GM21515 (cell line): ENCODE measurements around the gene HOXB3.
A peak's percentile ranks its signal among the peaks of the same experiment; 100 is the strongest.
"Not testable (repeated sequence)": the region's sequence is repeated elsewhere in the genome, so short reads cannot be mapped to it uniquely, and the experiment has no call there.

Experiments used
- ATAC-seq: cut with Tn5 transposase; IDR thresholded peaks from one replicate; pipeline ENCODE4 v1.9.1; 2021; ENCODE audit not compliant: unreplicated experiment

Gene HOXB3

DNA sequence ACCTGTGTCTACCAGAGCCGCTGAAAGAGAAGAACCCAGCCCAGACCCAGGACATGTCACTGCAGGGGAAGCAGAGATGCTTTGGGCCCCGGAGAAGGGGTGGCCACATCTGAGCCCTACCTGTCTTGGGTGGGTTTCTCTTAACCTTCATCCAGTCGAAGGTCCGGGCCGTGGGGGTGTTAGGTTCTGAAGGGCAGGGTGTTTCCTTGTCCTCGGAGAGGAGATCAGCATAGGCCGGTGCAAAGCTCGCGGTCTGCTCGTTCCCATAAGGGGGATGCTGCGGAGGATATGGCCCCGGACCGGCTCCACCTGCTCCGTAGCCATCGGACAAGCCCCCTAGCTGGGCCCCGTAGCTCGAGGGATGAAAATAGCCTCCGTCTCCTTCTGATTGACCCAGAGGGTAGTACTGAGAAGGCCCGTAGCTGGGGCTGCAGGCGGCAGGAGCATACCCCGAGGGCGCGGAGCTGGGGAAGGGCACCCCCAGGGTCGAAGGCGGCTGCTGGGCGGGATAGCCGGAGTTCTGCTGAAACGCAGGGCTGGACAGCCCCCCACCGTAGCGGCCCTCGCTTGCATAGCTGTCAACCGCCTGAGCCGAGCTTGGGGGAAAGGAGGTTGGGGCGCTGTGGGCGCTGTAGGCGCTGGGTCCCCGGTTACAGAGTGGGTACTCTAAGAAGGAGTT is 59.7 kb downstream of the HOXB3 start:
- ATAC-seq = no peak

DNA sequence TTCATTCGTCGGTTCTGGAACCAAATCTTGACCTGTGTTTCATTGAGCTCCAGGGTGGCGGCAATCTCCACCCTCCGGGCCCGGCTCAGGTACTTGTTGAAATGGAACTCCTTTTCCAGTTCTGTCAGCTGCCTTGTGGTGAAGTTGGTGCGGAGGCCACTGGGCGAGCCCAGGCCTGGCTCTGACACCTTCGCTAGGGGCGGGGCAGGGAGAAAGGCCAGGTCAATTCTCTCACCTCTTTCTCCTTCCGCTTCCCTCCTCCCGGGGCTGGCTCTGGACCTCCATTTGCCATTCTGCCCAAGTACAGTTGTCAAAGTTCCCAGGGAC is 60.4 kb downstream of the HOXB3 start:
- no peak for ATAC-seq

DNA sequence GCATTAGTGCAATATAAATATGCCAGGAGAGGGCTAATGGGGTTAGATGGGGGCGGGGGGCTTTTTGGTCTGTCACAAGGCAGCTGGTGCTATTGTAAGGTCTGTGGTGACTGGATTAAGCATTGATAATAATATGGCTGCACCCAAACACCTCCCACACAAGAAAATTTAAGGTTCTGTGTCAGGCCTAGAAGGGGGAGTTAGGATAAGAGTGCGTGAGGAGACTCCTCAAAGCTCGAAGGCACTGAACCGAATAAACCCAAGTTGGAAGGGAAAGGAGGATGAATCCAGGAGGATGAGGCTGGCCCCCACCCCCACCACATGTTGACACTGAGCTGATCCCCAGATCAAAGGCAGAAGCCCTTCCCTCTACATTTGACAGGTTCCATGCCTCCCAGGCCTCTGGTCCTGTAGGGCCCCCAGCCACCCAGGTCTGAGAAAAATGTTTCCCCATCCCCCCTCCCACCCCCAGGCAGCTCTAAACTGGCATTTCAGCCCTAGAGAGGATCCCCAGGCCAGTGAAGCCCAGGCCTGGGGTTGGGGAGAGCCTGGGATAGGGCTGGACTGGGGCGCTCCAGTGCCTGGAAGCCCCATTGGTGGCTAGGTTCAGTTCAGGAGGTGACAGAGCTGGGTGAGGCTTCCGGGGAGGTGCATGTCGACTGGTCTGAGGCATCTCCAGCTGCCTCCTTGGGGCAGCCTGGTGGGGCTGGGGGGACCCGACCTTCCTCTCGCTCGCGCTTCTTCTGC is 60.9 kb downstream of the HOXB3 start:
- no peak for ATAC-seq

DNA sequence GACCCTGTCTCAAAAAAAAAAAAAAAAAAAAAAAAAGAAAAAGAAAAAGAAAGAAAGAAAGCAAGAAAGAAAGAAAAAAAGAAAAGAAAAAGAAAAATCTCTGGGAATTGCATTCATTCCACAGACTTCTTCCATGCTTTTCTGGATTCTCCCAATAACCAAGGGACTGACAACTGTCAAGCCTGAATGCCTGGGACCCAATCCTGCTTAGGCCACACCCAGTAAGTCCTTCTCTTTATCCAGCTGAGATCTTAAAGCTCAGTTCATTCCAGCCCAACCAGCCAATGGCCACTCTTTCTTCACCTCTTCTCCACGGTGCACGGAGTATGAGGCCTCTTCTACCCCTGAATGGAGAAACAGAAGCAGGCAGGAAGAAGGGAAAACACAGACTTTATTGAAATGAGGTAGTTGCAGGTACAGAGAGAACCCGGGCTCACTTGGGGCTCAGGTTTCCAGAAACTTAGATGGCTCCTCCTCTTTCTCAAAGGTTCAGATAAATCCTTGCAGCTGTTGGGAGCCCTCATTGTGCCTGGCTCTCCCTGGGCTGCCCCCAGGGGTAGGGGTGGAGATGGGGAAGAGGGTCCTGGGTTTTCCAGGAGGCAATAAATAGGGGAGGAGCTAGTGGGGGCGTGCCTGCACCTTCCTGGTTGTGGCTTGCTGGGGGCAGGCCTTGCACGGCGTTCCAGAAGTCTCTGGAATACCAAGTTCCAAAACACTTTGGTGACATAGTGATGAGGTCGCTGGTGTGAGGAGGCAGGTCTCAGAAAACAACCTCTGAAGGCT is 61.7 kb downstream of the HOXB3 start:
- ATAC-seq = no peak

DNA sequence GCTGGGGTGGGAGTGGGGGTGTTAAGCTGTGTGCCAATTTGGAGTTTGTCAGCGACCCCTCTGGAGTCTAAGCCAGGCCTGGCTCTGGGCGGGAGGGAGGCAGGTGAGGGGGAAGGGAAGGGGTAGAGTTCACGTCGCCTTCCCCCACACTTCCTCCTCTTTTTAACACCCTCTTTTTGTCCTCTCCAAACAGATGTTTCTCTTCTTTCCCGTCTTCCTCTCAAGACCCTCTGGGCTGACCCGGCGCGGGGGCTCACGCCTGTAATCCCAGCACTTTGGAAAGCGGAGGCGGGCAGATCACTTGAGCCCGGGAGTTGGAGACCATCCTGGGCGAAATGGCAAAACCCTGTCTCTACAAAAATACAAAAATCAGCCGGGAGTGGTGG is 62.5 kb downstream of the HOXB3 start:
- ATAC-seq = no peak

DNA sequence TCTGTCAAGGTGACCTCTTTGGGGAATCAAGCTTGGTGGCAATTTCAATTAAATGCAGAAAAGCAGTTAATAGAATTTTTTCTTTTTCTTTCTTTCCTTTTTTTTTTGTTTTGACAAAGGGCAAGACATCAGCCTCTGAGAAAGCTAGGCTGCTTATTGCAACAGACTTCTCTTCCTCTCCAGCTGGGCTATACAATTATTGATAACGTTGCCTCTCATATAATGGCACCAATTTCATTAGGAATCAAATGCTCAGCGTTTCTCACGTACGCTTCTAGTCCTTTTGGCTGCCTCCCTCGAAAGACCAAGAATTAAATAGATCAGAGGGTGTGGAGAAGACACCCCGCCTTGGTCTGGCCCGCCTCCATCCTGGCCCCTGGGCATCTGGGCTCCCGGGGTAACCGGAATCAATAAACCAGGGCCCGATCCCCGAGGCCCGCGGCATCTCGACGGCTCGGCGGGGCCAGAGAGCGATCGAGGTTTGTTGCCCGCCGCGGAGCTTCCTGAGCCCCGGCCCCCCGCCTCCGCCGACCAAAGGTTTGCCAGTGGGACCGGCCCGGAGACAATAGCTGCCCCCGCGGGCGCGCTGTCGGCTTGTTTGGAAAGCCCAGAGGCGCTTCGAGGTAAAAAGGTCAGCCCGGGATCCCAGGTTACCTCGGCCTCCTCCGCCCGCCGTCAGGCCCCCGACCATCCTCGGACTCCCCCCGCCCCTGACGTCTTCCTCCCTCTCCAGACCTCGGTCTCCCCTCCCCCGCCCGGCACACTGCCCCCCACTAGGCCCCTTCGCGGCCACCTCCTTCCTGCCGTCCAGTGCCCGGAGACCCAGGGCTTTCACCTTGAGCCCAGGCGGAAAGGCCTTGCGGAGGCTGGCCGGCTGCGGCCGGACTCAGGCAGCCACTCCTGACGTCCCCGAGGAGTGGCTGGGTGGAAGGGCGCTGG is 63.2 kb downstream of the HOXB3 start:
- ATAC-seq = no peak

DNA sequence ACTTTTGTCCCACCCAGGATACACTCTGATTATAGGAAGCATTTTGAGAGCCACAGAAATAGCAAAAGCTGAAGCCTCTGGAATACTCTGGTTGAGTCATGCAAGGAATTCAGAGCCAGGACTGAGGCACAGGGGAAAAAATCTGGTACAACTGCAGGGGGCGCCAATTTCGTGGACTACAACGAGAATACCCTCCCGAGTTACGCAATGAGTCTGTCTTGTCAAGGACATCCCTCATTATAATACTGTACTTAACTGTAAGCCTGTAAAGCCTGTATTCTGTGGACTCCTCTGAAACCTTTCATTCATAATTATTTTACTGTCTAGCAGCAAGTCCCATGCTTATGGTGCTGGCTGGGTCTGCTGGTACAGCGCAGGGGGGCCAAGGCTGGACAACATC is 67.0 kb downstream of the HOXB3 start:
- ATAC-seq = no peak

DNA sequence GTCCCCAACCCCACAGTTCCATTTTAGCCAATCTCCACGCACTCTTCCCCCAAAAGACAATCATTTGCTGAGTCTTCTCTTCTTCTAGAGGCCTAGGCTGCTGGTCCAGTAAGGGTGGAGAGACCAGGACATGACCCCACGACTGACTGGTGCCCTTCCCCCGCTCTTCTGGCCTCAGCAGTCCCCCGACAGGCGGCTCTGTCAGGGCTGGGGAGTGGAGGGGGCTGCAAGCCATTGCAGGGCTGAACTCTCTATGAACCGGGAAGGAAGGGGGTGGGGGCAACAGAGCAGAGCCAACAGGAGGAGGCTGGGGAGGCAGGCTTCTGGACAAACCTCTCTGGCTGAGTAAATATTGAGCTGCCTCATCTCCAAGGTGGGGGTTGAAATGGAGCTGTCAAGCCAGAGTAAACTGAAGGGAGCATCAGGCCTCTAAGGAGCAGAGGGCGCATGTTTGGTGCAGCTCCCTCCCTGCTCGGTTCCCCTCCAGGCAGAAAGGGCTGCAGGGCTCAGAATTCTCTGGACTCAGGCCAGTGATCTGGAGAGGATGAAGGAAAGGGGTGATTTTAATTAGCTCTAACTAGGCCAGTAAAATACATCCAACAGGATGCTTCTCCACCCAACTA is 67.9 kb downstream of the HOXB3 start:
- no peak for ATAC-seq

DNA sequence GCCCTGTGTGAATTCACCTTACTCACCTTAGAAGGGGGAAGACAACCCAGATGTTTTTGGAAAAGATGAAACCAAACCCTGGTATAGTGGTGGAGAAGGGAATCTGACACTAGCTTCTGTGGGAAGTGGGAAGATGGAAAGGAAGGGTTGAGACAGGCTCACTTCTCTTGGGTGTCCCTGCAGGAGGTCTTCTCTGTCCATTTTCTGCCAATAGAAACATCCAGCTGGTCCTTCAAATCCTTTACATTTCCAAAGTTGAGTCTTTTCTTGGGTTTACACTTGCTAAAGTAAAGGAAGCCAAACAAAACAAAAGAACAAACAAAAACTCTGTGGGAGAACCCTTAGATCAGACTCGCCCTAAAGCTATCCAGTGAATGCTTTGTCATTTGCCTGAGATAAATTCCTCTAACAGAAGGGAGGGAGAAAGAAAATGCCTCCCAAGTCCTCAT is 69.4 kb downstream of the HOXB3 start:
- ATAC-seq = no peak

DNA sequence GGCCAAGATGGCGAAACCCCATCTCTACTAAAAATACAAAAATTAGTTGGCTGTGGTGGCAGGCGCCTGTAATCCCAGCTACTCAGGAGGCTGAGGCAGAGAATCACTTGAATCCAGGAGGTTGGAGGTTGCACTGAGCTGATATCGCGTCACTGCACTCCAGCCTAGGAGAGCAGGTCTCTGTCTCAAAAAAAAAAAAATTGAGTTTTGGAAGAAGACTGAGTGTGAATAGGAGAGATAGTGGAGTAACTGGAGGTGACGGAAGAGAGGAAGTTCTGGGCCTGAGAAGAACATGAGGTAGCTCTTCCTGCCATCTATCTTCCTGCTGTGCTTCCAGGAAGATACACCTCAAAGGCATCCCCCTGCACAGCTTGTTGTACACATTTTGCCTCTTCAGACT is 70.6 kb downstream of the HOXB3 start:
- no peak for ATAC-seq

DNA sequence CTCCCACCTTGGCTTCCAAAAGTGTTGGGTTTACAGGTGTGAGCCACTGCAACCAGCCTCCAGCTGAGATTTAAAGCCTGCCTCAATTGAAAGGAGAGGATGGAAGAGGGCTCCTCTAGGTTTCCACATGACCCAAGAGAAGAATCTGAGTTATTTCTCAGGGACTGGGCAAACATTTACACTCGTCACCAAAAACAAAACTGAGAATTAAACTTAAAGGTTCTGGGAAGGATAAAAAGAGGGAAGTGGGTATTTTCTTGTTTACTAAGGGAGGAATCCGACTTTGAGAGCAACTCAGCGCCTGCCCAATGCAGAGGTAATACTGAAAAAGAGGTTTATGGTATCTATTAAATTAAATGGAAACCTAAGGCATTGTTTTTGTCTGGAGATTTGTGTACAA is 72.6 kb downstream of the HOXB3 start:
- ATAC-seq = no peak

DNA sequence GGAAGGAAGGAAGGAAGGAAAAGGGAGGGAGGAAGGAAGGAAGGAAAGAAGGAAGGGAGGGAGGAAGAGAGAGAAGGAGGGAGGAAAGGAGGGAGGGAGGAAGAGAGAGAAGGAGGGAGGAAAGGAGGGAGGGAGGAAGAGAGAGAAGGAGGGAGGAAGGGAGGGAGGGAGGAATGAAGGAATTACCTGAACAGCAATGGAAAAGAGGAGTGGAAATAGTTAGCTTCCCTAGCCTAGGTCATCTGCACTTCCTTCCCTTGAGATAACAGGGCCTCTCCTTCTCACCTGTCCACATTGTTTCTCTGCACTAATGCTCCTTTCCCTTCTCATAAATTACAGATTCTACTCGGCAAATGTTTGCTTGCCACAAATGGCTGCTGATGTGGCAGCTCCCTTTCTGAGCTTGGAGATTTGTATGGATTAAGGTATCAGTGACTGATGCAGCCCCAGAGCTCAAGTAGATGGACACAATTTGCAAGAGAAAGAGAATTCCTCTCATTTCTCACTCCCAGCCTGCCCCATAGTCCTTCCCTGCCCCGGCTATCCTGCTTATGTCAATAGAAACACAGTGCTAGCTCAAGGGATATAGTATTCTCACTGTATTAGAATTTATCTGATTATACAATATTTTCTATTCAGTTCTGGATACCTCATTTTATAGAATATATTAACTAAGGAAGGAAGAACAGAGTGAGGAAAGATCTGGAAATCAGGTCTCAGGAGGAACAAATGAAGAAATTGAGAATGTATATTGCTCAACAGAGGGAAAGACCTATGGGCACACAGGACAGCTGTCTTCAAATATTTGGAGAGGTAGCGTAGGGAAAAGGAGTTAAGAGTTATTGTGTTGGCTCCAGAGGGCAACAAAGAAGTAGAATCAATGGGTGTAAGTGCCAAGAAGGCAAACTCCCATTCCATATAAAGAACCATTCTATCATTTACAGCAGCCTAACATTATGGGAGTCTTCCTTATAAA is 73.8 kb downstream of the HOXB3 start:
- ATAC-seq = no peak

DNA sequence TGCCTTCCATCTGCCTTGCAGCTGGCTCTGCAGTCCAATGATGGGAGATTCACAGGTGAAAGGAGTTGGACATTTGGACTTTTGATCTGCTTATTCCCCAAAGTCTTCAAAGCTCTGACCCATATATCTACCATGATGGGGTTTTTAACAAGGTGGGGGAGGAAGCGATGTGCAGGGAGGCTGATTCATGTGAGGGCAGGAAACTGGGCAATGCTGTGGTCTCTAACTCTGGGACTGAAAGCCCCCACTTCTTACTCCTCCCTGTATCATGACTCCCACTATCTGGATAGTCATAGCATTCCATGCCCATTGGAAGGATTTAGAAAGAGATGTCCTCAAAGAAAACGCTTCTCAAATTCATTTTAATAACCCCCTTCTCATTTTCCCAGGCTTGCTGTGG is 75.6 kb downstream of the HOXB3 start:
- ATAC-seq = no peak

DNA sequence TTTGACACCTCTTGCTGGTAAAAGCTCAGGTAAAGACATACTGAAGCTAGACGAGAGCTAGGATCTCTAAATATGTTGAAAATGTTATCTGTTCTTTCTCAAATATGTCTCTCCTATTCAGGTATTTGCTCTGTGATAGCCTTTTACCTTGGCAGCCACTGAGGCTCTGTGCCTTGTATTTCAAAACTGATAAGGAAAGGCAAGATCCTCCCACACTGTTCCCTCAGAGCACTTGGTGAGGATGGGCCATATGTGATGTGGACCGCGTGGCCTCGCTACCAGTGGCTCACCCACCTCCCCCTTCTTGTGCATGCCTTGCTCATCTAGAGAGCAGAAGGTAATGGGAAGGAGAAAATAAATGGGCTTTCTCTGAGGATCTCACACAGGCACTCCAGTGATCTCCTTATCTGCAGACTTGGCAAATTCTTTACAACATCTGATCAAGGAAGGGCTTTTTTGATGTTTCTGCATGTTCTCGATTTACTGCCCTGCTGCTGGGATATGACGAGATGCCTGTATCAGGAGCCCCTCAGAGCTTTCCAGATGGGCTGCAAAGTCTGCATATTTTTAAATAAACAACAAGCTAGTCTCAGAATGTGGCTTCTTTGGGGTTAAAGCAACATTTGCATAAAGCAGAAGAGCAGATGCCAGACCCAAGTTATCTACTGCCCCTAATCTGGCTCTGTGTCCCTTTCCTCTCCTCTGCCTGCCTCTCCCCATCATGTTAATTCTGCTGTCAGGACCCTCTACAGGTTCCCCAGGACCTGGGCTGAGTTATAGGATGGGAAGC is 76.2 kb downstream of the HOXB3 start:
- ATAC-seq = no peak

DNA sequence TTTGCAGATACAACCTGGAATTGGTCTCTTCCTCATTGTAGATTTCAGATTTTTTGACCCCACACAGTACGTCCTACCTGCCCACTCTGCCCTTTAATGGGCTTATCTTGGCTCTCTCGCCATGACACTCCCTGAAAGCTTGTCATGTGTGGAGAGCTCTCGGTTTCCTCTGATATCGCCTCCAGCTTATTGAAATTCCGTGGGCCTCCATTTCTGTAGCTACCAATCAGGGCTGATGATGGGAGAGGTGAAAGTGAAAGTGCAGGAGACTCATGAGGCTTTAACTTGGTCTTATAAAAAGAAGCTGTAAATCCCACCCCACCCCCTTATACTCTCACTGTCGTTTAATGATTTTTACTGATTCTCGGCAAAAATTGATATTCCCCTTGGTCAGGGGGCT is 76.9 kb downstream of the HOXB3 start:
- ATAC-seq = no peak

DNA sequence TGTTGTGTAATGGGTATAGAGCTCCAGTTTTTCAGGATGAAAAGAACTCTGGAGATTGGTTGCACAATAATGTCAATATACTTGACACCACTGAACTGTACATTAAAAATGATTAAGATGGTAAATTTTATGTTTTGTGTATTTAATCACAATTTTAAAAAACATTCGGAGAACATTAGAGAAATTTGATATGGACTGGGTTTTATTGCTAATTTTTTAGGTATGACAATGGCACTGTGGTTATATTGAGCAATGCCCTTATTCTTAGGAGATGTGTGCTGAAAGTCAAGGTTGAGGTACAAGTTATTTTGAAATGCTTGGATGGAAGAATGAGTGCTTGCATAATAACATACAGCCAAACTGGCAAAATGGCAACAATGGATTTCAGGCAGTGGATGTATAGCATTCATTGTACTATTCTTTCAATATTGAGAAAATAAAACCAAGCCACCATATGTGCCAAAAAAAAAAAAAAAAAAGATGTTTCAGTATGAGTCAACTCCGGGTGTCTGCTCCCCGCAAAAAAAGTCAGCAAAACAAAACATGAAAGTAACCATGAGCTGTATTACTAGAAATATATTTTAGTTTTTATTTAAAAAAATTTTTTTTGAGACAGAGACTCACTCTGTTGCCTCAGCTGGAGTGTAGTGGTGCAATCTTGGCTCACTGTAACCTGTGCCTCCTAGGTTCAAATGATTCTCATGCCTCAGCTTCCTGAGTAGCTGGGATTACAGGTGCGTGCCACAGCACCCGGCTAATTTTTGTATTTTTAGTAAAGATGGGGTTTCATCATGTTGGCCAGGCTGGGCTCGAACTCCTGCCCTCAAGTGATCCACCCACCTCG is 79.1 kb downstream of the HOXB3 start:
- ATAC-seq = peak; percentile 40

DNA sequence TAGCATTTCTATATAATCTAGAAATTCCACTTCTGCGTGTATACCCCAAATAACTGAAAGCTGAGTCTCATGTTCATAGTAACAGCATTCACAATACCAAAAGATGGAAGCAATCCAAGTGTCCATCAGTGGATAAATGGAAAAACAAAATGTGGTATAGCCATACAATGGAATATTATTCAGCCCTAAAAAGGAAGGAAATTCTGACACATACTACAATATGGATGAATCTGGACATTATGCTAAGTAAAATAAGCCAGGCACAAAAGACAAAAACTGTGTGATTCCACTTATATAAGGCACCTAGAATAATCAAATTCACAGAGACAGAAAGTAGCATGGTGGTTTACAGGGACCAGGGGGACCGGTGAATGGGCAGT is 79.7 kb downstream of the HOXB3 start:
- ATAC-seq = no peak

DNA sequence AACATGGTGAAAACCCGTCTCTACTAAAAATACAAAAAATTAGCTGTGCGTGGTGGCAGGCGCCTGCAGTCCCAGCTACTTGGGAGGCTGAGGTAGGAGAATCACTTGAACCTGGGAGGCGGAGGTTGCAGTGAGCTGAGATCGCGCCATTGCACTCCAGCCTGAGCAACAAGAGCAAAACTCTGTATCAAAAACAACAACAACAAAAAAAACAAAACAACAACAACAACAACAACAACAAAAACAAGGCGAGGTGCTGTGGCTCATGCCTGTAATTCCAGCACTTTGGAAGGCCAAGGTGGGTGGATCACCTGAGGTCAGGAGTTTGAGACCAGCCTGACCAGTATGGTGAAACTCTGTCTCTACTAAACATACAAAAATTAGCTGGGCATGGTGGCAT is 80.3 kb downstream of the HOXB3 start:
- ATAC-seq = not testable (repeated sequence)
